ENCODE measurements around the gene CRIP2. TPM values are rescaled to one million over a fixed set of nuclear protein-coding genes. Genes with fewer than 3 reads are reported as not detected.

CRIP2 gene
- total RNA-seq, 4 donors from 2014 or later = 44.2 to 118 (median 80.7) TPM

- Histone ChIP-seq H3K4me1 (peaks cover 10 to 39% (median 21%) of the 10 kb centered on the region in 3 donors), H3K27me3 (no peaks in the 10 kb centered on the region), H3K4me3 (no peak overlapping the region), H3K9me3 (no peaks in the 10 kb centered on the region), H3K36me3 (peaks cover 0 to 12% (median 0%) of the 10 kb centered on the region in 3 donors), H3K27ac (no peak overlapping the region)
- intact Hi-C loops (cut with DNase I) = no loop called here
- TF ChIP-seq POLR2A (IDR thresholded peaks at IDR 0.05) = no peak
- TF ChIP-seq CTCF (IDR thresholded peaks at IDR 0.05) = no peak
- 60% methylated on average over 1 of the region's 16 CpGs; no CpG with 5 or more reads in 1 of the 2 donors for WGBS, 2 donors
- DNase-seq = no peak
Observed at GRCh38 chr14:105493921-105494605, 19.4 kb downstream of the CRIP2 start.

GRCh38 chr14:105494606-105494929, 19.9 kb downstream of the CRIP2 start:
- intact Hi-C loops (cut with DNase I) = no loop called here
- no peak for TF ChIP-seq CTCF (IDR thresholded peaks at IDR 0.05)
- TF ChIP-seq POLR2A (IDR thresholded peaks at IDR 0.05) = no peak
- no peaks in the 10 kb centered on the region for H3K27me3 ChIP-seq

GRCh38 chr14:105495101-105495989, 20.7 kb downstream of the CRIP2 start:
- H3K9me3 ChIP-seq = no peaks in the 10 kb centered on the region
- H3K4me1 ChIP-seq = peaks cover 5 to 37% (median 9%) of the 10 kb centered on the region in 3 donors
- TF ChIP-seq CTCF (IDR thresholded peaks at IDR 0.05) (no peak), POLR2A (IDR thresholded peaks at IDR 0.05) (no peak)
- H3K27me3 ChIP-seq = no peaks in the 10 kb centered on the region
- no peak overlapping the region for H3K4me3 ChIP-seq
- H3K36me3 ChIP-seq = peaks cover 0 to 12% (median 0%) of the 10 kb centered on the region in 3 donors
- no peak for DNase-seq
- 91 to 92% methylated on average over 2 to 4 of the region's 18 CpGs for WGBS, 2 donors
- H3K27ac ChIP-seq = no peak overlapping the region
- intact Hi-C loops (cut with DNase I) = no loop called here

More at GRCh38 chr14:105494606-105494929, 19.9 kb downstream of the CRIP2 start:
- WGBS, 2 donors = 92 to 94% methylated on average over 6 of the region's 6 CpGs
- no peak overlapping the region for H3K27ac ChIP-seq
- H3K9me3 ChIP-seq = no peaks in the 10 kb centered on the region
- no peak for DNase-seq
- H3K4me3 ChIP-seq = no peak overlapping the region
- H3K4me1 ChIP-seq = peaks cover 5 to 39% (median 16%) of the 10 kb centered on the region in 3 donors
- peaks cover 0 to 12% (median 0%) of the 10 kb centered on the region in 3 donors for H3K36me3 ChIP-seq

GRCh38 chr14:105495990-105496830, 21.6 kb downstream of the CRIP2 start:
- intact Hi-C loops (cut with DNase I) = no loop called here
- TF ChIP-seq POLR2A (IDR thresholded peaks at IDR 0.05) (no peak), CTCF (IDR thresholded peaks at IDR 0.05) (no peak)
- Histone ChIP-seq H3K36me3 (peaks cover 0 to 12% (median 0%) of the 10 kb centered on the region in 3 donors), H3K27me3 (no peaks in the 10 kb centered on the region), H3K4me3 (no peak overlapping the region), H3K9me3 (no peaks in the 10 kb centered on the region), H3K4me1 (peaks cover 5 to 37% (median 8%) of the 10 kb centered on the region in 3 donors), H3K27ac (no peak overlapping the region)
- 77 to 91% methylated on average over 6 to 9 of the region's 18 CpGs for WGBS, 2 donors
- DNase-seq = no peak
